ENCODE measurements around the gene SORL1.

The SORL1 gene

DNA sequence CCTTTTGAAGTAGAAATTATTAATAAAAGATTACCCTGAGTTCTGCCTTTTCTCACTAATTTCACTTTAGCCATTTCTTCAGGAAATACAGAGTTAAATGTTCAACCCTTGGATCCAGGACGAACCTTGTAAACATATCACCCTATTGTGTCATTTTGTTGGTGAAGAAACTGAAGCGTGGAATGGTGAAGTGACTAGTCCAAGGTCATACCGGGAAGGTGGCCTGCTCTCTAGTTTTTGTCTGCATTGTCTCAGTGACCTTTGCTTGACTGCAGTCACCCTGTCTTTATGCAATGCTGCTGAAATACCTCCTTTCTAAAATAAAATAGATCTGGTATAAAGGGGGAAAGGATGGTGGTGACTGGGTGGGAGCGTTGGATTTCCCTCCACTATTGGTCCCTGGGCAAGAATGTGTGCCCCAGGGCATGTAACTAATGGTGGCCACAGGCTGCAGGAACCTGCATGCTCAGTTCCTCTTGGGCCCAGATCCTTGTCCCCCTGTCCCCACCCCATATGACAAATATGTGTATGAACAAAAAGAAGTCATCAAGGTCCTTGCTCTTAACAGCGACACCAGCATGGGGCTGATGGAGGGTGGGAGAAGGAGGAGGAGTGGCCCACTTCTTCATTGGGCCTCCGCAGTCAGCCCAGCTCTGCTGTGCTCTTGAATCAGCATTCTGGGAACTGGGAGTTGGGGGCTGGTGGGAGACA is 1.6 kb downstream of the SORL1 start:
- no peak for DNase-seq (ENCODE audit: low read depth)

DNA sequence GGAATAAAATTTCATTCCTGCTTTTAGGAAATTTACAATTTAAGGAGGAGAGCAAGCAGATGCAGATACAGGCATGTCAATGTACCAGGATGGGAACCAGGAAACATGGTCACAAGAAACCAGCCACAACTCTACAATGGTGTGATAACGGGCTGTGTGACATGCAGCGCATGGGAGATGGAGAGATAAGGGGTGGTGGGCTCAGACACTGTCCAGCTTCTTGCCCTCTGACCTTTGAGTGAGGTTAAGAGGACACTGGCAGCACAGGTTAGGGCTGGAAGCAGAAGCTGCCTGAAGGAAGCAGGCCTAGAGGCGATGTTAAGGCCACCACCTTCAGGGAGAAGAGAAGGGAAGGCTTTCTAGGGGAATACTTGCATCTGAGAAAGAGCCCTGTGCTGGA is 3.0 kb downstream of the SORL1 start:
- no peak for DNase-seq (ENCODE audit: low read depth)

DNA sequence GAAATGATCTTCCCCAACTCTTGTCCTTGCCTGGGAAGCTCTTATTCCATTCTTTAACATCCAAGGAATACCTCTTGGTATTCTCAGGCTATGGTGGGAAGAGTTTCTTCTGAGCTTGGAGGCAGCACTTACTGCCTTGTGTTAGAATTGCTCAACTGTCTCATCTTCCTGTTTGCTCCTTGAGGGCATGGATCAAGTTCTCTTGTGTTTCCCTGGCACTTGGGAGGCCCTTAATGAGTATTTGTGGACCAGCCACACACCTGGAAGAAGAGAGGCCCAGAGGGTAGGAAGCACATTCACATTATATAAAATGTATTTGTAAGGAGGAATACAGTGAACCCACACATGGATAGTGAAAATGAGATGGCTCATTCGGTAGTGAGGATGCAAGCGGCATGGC is 4.0 kb downstream of the SORL1 start:
- no peak for DNase-seq (ENCODE audit: low read depth)

DNA sequence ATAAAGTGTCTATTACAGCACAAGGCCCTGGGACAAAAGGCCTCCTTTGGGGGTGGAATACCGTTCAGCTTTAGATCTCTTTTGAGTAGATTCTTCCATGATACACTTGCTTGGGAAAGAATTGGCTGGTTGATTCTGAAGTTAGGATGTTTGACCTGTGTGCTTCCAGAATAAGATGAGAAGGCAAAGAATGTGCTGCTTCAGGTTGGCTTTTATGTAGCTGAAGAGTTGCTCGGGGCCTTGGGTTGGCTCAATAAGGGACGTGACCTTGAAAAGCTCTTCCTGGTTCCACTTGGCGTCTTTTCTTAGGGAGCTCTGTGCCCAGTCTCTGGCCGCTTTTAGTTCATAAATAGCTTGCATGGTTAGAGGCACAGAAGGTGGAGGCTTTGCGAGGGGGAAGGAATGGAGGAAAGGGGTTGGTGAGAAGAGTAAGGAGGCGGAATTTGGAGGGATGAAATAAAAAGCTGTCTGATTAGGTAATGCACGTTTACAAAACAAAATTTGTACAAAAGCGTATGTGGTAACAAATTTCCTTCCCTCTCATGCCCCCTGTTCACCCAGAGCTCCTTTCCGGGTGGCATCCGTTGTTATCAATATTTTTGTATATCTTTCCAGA is 4.8 kb downstream of the SORL1 start:
- DNase-seq (ENCODE audit: low read depth) = no peak

DNA sequence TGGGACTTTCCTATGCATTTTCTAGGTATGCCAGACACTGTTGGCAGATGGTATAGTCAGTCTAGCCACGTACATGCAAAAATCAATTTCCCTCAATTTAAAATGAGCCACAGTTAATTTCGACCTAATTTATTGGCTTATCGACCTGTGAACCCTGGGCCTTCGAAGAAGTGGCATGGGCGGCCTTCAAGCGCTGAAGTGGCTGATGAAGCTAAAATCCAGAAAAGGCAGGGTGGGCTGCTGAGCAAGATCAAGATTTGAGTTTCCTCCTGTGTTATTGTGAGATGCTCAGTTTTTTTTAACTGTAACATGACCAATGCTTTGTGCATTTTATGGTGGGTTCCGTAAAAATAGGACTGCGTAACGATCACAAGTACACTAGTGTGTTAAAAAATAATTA is 6.4 kb downstream of the SORL1 start:
- DNase-seq (ENCODE audit: low read depth) = no peak

DNA sequence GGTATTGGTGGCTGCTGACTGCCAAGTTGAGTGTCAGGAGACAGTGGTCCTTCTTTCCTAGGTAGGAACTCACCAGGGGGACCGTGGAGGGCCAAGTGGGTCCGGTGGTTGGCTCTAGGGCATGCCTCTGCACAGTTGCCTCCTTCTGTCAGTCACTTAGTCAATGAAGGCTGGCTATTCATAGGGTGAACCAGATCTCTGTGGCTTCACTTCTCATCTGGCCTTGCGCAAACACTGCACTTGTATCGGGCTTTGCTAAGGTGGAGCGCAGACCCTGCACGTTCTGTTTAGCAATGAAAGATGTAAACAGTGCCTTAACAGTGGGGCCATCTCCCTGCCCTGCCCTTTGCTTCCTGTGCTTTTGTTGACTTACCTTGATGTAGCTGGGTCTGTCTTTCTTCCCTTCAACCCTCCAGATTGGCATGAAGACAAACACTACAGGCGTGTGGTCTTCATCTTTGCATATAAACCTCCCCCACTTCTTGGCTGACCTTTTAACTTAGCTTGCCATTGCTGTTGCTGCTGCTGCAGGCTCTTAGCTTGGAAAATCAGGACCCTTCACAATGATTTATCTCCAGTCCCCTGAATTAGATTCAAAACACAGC is 7.4 kb downstream of the SORL1 start:
- no peak for DNase-seq (ENCODE audit: low read depth)

DNA sequence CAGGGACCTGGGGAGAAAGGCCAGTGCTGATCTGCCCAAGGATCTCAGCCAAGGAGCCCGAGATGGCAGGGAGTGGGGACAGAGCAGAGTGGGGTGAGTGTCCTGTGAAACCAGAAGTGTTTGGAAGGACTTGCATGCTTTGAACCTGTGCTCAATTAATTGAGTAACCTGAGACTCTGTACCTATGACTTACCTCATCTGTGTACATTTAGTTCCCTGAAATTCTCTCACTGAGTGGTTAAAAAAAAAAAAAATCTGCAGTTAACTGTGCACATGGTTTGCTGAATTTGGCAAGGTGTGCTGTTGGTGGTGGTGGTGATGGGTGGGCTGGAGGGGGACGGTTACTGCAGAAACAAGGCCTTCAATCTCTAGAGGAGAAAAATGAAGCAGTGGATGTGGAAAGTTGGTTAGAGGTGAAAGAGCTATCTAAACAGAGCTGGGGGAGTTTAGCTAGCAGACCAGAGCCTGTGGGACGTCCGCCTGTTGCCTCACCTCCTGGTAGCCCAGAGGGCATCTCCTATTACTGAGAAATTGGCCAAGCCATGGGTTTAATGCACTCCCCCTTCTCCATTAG is 8.9 kb downstream of the SORL1 start:
- DNase-seq (ENCODE audit: low read depth) = no peak

DNA sequence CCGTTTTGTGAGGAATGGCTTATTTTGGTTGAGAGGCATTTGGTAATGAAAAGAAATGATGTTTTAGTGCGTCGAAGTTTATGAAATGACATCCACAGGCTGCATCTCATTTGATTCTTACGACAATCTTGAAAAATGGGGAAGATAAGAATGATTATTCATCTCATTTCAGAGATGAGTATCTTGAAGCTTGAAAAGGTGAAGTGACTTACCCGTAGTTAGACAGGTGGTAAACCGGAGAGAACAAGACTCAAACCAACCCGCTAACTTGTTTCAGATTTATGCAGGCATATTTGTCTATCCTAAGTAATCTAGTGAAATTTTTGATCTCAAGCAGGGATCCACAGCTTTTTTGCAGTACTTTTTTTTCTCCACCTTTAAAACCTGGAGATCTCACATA is 9.7 kb downstream of the SORL1 start:
- no peak for DNase-seq (ENCODE audit: low read depth)

DNA sequence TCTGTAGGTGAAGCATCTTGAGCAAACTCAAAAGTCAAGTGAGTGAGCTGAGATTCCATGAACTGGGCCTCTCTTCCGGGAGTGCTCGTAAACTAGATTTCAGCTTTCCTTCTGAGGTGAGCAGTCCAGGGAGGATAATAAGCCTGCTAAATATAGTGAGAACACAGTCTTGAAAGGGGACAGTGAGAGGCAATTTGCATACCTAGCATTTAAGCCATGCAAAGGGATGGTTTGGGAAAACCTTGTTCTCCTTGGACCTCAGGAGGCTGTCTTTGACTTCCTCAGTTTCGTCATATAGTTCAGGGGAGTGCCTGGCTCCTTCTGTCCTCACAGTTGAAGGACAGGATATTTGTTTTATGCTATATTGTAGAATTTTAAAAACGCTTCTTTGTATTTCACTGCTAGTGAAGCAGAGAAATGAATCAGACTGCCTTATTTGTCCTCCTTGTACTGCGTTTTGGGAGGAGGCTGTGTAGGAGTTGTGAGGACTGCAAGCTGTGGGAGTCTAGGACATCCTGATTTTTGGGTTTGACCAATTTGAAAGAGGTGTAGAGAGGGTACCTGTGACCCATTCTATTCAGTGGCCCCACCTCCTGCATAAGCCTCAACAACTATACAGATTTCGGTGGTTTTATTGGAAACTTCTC is 11.7 kb downstream of the SORL1 start:
- no peak for DNase-seq (ENCODE audit: low read depth)

DNA sequence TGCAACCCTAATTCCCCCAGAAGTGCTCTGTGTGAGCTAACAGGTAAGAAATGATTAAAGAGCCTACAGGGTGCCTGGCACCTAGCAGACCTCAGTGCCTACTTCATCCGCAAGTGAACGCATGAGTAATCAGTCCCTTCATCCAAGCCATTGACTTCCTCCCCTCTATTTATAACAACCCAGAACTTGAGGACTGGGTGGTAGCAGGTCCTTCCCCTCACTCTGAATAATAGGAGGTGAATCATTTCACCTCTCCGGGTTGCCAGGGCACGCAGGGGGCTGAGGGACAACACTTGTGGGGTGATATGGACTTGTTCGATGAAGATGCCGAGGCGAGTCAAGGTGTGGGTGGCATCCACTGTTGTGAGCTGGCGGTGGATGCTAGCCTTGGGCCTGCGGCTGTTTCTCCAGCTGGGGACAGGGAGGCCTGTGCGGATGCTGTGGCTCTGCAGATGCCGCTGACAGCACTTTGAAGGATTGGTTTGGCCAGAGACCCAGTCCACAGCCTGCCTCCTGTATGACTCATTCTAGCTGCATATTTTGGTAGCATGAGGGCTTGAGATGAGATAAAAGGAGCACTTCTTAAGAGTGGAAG is 12.3 kb downstream of the SORL1 start:
- DNase-seq (ENCODE audit: low read depth) = peak; percentile 48

DNA sequence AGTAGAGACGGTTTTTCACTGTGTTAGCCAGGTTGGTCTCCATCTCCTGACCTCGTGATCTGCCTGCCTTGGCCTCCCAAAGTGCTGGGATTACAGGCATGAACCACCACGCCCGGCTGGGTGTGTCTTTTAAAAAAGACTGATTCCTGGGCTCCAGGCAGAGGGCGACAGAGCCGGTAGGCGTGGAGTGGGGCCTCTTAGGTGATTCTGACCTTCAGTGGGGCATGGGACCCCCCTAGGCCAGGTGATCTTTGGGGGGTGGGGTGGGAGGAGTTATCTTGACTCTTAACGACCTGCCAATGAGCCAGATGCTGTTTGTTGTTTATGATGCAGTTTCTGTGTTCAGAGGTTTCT is 13.6 kb downstream of the SORL1 start:
- DNase-seq (ENCODE audit: low read depth) = no peak

DNA sequence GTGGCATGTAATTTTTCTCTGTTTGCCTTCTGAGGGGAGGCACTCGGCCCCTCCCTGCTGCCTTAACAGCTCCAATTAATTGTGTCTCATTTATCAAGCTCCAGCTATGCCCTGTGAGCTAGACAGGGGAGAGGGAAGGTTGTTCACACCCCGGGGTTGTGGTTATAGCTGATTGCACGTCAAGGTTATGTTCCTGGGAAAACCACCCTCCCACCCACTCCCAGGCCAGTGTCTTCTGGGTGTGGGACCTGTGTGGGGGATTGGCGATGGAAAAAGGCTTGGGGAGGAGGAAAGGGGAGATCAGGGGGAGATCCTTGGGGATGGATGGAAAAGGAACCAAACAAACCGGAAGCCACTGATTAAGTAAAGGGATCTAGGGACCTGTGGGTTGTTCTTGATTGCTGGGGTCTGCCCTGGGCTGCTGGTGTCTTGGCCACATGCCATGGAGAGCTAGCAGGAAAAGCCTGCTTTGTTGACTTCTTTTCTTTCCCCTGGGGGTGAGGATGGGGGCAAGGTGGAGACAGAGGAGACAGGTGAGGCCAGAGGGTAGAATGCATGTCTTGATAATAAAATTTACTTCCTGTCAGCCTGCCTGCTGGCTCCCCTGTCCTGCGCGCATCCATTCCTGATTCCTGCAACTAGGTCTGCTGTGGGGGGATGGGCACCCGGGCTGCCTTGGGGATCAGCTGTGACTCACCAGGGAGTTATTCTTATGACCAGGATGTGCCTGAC is 14.1 kb downstream of the SORL1 start:
- peak; percentile 78 for DNase-seq (ENCODE audit: low read depth)

DNA sequence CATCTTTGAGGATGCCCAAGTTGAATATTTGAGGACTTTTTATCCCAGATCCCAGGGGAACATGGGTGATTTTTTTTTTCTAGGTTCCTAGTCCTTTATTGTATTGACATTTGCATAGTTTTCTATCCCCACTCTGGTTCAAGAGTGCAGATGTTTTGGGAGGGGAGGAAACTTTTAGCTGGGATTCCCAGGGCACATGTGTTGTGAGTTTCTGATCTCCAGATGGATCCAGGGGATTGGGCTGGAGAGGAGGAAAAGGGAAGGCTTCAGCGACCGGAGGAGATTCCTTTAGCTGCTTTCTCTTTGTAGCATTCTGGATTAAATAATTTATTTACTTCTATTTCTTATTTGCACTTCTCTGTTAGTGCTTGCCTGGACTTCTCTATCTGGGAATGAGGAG is 15.4 kb downstream of the SORL1 start:
- no peak for DNase-seq (ENCODE audit: low read depth)

DNA sequence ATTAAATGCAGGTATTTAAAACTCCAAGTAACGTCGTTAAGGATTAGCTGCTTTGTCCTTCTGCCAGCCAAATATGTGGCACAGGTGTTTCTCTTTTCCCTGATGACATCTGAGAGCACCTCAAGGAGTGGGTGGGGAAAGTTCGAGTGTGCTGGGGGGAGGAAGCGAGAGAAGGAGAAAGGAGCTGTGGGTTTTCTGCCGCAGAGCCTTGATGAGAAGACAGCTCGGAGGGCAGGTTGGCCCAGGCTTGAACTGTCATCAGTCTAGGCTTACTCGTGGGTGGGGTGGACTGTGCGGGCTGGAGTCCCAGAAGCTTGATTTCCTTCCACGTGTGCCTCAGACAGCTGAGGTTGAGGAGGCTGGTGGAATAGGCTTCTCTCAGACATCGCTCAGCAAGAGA is 15.9 kb downstream of the SORL1 start:
- DNase-seq (ENCODE audit: low read depth) = no peak

DNA sequence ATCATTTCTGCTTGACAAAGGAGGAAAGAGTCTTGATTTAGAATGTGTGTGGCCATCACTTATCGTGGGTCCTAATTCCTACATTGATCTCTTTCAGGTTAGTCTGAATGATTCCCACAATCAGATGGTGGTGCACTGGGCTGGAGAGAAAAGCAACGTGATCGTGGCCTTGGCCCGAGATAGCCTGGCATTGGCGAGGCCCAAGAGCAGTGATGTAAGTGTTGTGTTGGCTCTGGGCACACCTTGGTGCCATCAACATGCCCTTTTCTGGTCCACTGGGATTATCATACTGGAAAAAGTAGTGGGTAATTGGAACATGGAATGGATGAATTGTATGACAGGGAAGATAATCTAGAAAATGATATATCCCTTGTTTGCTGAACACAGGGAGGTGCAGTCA is 17.8 kb downstream of the SORL1 start:
- no peak for DNase-seq (ENCODE audit: low read depth)

DNA sequence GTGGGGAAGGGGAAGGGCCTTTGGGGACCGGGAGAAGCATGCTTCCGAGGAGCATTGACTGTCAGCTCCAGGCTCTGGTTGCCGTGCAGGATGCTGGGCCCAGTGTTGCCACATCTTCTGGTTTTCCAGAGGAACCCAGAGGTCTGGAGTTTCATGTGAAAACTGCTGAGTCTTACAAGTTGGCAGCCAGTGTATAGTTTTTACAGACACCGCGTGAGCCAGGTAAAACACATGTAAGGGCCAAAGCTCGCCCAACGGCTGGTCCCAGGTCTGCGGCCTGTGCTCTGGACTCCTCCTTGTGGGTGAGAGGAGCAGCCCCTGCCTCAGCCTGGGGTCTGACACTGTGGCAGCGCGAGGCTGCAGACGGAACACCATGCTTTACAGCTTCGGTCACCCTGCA is 19.1 kb downstream of the SORL1 start:
- DNase-seq (ENCODE audit: low read depth) = no peak

DNA sequence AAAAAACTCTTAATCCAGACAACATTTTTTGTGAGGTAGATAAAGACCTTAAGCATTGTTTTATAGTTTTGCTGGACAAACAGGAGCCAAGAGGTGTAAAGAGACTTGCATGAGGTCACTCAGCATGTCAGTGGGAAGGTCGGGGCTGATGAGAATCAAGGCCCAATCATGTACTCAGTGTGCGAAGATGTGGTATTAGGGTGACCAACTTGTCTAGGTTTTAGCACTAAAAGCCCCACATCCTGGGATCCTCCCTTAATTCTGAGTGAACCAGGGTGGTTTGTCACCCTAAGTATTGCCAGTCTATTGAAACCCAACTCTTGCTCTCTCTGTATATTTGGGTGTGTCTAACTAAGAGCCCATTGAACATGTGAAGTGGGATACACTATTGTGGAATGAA is 20.2 kb downstream of the SORL1 start:
- DNase-seq (ENCODE audit: low read depth) = no peak

DNA sequence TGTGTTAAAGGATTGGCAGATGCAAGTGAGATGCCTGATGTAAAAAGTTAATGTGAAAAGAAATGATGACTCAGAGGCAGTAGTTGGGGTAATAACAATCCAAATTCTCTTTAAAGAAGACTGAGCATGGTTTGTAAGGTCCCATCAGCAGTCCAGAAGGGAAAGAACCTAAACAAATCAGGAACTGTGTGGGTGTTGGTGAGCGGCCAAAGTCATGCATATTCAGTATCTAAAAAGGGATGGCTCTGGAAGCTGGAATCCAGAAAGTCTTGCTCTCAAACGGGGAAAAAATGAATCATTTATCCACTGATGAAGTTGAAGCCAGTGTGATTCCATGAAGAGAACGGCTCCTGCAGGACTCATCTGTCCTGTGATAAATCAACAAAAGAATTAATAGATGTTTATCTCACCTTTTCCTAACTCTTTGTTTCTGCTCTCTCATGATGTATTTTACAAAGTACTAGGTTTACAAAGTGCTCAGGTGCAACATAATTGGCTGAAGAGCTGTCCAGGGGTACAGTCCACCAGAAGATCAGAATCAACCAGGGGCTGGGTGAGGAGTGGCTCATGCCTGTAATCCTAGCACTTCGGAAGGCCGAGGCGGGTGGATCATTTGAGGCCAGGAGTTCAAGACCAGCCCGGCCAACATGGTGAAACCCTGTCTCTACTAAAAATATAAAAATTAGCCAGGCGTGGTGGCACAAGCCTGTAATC is 21.1 kb downstream of the SORL1 start:
- peak; percentile 39 for DNase-seq (ENCODE audit: low read depth)

DNA sequence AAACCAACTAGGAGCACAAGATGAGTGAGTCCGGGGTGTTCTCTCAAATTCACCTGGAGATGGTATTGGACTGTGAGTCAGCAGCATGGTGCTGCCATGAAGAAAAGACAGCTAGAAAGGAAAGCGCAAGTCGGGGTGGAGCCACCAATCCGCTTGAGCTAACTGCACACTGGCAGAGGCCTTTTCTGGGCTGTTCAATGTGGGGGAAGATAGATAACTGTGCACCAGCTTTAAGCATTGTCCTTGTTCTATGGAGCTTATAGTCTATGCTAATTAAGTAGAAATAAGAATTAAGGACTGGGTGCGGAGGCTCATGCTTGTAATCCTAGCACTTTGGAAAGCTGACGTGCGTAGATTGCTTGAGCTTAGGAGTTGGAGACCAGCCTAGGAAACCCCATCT is 22.6 kb downstream of the SORL1 start:
- DNase-seq (ENCODE audit: low read depth) = no peak

DNA sequence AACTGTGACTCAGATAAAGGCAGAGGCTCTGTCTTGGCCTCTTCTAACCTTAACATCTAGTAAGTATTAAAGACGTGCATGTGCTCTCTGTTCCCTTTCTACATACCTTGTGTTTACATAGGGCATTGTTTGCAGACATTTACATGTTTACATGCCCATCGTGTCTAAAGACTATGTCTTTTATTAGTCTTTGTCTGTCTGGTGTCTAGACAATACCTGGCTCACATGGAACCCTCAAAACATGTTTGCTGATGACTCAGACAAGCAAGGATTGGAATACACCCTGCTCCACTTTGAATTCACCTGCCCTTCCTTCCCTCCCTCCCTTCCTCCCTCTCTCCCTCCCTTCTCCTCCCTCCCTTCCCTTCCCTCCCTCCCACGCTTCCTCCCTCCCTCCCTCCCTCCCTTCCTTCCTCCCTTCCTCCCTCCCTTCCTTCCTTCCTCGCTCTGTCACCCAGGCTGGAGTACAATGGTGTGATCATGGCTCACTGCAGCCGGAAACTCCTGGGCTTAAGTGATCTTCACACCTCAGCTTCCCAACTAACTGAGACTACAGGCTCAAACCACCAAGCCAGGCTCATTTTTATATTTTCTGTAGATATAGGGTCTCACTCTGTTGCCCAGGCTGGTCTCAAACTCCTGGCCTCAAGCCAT is 24.4 kb downstream of the SORL1 start:
- no peak for DNase-seq (ENCODE audit: low read depth)

Data from stromal cell of bone marrow (primary cell).